Tibial nerve (tissue), 3 donors: ENCODE results near the gene TRAP1.

Experiments
- CTCF ChIP-seq, 5 experiments: fragments of 200-600 bp in 3 of 5; fragments of 450-650 bp in 2 of 5; sonication (generic) in 3 of 5; IDR thresholded peaks; one replicate each; pipeline ENCODE4 v1.5.1; 2016 to 2019; ENCODE audit warnings: antibody characterized with exemption in 5 of 5, mild to moderate bottlenecking in 3 of 5, moderate library complexity in 2 of 5
- POLR2A ChIP-seq, 2 donors: fragments of 450-650 bp; IDR thresholded peaks; one replicate each; pipeline ENCODE4 v1.6.1; 2017; ENCODE audit warnings: antibody characterized with exemption in 2 of 2, mild to moderate bottlenecking in 2 of 2, moderate library complexity in 2 of 2

- TF ChIP-seq CTCF (IDR thresholded peaks at IDR 0.05) (no peak), POLR2A (IDR thresholded peaks at IDR 0.05) (no peak)
Observed at GRCh38 chr16:3730161-3731125, 13.1 kb upstream of the TRAP1 start.
